ENCODE measurements around the gene SNX10. TPM values are rescaled to one million over a fixed set of nuclear protein-coding genes. Genes with fewer than 3 reads are reported as not detected.
"Not testable (repeated sequence)": the region's sequence is repeated elsewhere in the genome, so short reads cannot be mapped to it uniquely, and the experiment has no call there.

SNX10 gene
- total RNA-seq, 2 donors from 2014 or later: 9.8 to 12.4 TPM

- no peaks in the 10 kb centered on the region for H3K27me3 Mint-ChIP-seq
- H3K9me3 ChIP-seq (ENCODE audit: control insufficient read depth, low read length, poor library complexity, severe bottlenecking): no peaks in the 10 kb centered on the region
- ATAC-seq (peak; percentile 64), DNase-seq (no peak)
- H3K4me3 Mint-ChIP-seq: no peak overlapping the region
- peaks cover 3% of the 10 kb centered on the region for H3K4me1 Mint-ChIP-seq
- no peaks in the 10 kb centered on the region for H3K36me3 Mint-ChIP-seq (ENCODE audit: low read depth)
- no peak overlapping the region for H3K27ac Mint-ChIP-seq
These were observed 6.5 kb upstream of the SNX10 start for GRCh38 chr7:26284995-26285632.

GRCh38 chr7:26286157-26286556, 5.5 kb upstream of the SNX10 start:
- H3K36me3 Mint-ChIP-seq (ENCODE audit: low read depth): no peaks in the 10 kb centered on the region

DNA sequence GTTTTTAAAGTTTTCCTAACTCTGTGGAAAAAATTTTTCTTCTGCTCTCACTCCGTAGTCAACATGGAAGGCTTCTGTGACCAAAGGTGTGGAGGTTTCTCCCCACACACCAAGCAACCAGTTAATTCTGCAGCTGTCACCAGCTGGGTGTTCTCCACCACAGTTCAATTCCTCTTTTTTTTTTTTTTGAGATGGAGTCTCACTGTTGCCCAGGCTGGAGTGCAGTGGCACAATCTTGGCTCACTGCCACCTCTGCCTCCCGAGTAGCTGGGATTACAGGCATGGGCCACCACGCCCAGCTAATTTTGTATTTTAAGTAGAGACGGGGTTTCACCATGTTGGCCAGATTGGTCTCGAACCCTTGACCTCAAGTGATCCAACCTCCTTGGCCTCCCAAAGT, 3.5 kb upstream of the SNX10 start:
- H3K4me3 Mint-ChIP-seq; H3K27me3 Mint-ChIP-seq; DNase-seq; H3K36me3 Mint-ChIP-seq (ENCODE audit: low read depth); H3K27ac Mint-ChIP-seq; H3K9me3 ChIP-seq (ENCODE audit: control insufficient read depth, low read length, poor library complexity, severe bottlenecking); ATAC-seq: not testable (repeated sequence)
- peaks cover 14% of the 10 kb centered on the region for H3K4me1 Mint-ChIP-seq

More at GRCh38 chr7:26286157-26286556, 5.5 kb upstream of the SNX10 start:
- ATAC-seq (no peak), DNase-seq (no peak)
- Mint-ChIP-seq H3K4me3 (no peak overlapping the region), H3K27me3 (no peaks in the 10 kb centered on the region), H3K27ac (no peak overlapping the region), H3K4me1 (peaks cover 3% of the 10 kb centered on the region)
- H3K9me3 ChIP-seq (ENCODE audit: control insufficient read depth, low read length, poor library complexity, severe bottlenecking): no peaks in the 10 kb centered on the region

- no peaks in the 10 kb centered on the region for H3K9me3 ChIP-seq (ENCODE audit: control insufficient read depth, low read length, poor library complexity, severe bottlenecking)
- DNase-seq (no peak), ATAC-seq (no peak)
- H3K36me3 Mint-ChIP-seq (ENCODE audit: low read depth): no peaks in the 10 kb centered on the region
- H3K4me1 Mint-ChIP-seq: peaks cover 23% of the 10 kb centered on the region
- peak overlapping the region; percentile 94 for H3K27ac Mint-ChIP-seq
- H3K27me3 Mint-ChIP-seq: no peaks in the 10 kb centered on the region
- peak overlapping the region; percentile 94 for H3K4me3 Mint-ChIP-seq
These were observed 411 bp upstream of the SNX10 start for GRCh38 chr7:26291251-26291650.

DNA sequence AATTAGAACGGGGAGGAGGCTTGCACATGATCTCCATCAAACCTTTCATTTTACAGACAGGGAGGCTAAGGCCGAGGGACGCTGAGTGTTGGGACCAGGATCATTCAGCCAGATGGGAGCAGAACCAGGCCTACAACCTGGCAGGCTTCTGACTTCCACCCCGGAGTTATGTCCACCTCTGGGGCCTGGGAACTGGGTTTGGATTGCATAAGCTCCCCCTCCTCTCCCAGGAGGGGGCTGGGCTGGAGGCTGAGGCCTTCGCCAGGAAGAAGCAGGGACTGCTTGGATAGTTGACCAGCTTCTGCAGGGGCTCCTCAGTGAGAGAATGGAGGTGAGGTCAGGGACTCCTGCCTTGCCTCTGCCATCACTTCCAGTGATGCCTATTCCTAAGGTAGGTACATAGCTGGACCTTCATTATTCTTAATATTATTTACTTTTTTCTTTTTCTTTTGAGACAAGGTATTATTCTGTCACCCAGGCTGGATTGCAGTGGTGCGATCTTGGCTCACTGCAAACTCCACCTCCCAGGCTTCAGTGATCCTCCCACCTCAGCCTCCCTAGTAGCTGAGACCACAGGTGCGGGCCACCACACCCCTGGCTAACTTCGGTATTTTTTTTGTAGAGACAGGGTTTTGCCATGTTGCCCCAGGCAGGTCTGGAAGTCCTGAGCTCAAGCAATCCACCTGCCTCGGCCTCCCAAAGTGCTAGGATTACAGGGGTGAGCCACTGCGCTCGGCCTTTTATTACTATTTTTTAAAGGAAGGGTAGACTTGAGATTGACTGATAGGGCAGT, 1.3 kb downstream of the SNX10 start:
- peak overlapping the region; percentile 94 for H3K27ac Mint-ChIP-seq
- H3K4me1 Mint-ChIP-seq: peaks cover 23% of the 10 kb centered on the region
- ATAC-seq (no peak), DNase-seq (no peak)
- no peaks in the 10 kb centered on the region for H3K36me3 Mint-ChIP-seq (ENCODE audit: low read depth)
- no peaks in the 10 kb centered on the region for H3K9me3 ChIP-seq (ENCODE audit: control insufficient read depth, low read length, poor library complexity, severe bottlenecking)
- no peaks in the 10 kb centered on the region for H3K27me3 Mint-ChIP-seq
- H3K4me3 Mint-ChIP-seq: peak overlapping the region; percentile 94

- DNase-seq (peak in 2 of 3 donors; percentile 18 to 22), ATAC-seq (peak; percentile 80)
- no peaks in the 10 kb centered on the region for H3K27me3 Mint-ChIP-seq
- no peaks in the 10 kb centered on the region for H3K9me3 ChIP-seq (ENCODE audit: control insufficient read depth, low read length, poor library complexity, severe bottlenecking)
- peak overlapping the region; percentile 94 for H3K27ac Mint-ChIP-seq
- peak overlapping the region; percentile 87 for H3K4me3 Mint-ChIP-seq
- H3K36me3 Mint-ChIP-seq (ENCODE audit: low read depth): no peaks in the 10 kb centered on the region
- H3K4me1 Mint-ChIP-seq: peaks cover 23% of the 10 kb centered on the region
These were observed 2.1 kb downstream of the SNX10 start for GRCh38 chr7:26293569-26294308.

- ATAC-seq (no peak), DNase-seq (no peak)
- no peaks in the 10 kb centered on the region for H3K36me3 Mint-ChIP-seq (ENCODE audit: low read depth)
- peaks cover 23% of the 10 kb centered on the region for H3K4me1 Mint-ChIP-seq
- peak overlapping the region; percentile 94 for H3K27ac Mint-ChIP-seq
- H3K4me3 Mint-ChIP-seq: no peak overlapping the region
- no peaks in the 10 kb centered on the region for H3K9me3 ChIP-seq (ENCODE audit: control insufficient read depth, low read length, poor library complexity, severe bottlenecking)
- no peaks in the 10 kb centered on the region for H3K27me3 Mint-ChIP-seq
These were observed 3.4 kb downstream of the SNX10 start for GRCh38 chr7:26295015-26295414.

GRCh38 chr7:26295586-26295985, 3.9 kb downstream of the SNX10 start:
- no peaks in the 10 kb centered on the region for H3K36me3 Mint-ChIP-seq (ENCODE audit: low read depth)
- DNase-seq (no peak), ATAC-seq (no peak)
- H3K9me3 ChIP-seq (ENCODE audit: control insufficient read depth, low read length, poor library complexity, severe bottlenecking): no peaks in the 10 kb centered on the region
- peaks cover 23% of the 10 kb centered on the region for H3K4me1 Mint-ChIP-seq
- peak overlapping the region; percentile 94 for H3K27ac Mint-ChIP-seq
- no peaks in the 10 kb centered on the region for H3K27me3 Mint-ChIP-seq
- H3K4me3 Mint-ChIP-seq: no peak overlapping the region

DNA sequence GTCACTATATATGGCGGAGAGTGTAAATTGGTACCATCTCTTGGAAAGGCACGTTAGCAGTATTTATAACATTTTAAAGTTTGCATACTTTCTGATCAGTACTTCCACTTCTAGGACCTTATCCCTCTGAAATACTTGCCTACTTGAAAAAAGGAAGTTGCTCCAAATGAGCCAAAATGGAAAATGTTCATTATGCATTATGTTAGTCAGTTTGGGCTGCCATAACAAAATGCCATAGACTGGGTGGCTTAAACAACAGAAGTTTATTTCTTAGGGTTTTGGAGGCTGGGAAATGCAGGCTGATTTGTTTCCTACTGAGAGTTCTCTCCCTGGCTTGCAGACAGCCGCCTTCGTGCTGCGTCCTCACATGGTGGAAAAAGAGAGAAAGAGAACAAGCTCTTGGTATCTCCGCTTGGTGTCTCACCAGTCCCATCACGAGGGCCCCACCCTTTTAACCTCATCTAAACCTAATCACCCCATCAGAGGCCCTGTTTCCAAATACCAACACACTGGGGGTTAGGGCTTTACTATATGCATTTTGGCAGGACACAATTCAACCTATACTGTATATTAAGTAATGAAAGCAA, 6.9 kb downstream of the SNX10 start:
- no peaks in the 10 kb centered on the region for H3K9me3 ChIP-seq (ENCODE audit: control insufficient read depth, low read length, poor library complexity, severe bottlenecking)
- Mint-ChIP-seq H3K27ac (no peak overlapping the region), H3K27me3 (no peaks in the 10 kb centered on the region), H3K36me3 (ENCODE audit: low read depth) (peaks cover 3% of the 10 kb centered on the region), H3K4me3 (no peak overlapping the region), H3K4me1 (peaks cover 17% of the 10 kb centered on the region)
- DNase-seq: no peak
- ATAC-seq: no peak

DNA sequence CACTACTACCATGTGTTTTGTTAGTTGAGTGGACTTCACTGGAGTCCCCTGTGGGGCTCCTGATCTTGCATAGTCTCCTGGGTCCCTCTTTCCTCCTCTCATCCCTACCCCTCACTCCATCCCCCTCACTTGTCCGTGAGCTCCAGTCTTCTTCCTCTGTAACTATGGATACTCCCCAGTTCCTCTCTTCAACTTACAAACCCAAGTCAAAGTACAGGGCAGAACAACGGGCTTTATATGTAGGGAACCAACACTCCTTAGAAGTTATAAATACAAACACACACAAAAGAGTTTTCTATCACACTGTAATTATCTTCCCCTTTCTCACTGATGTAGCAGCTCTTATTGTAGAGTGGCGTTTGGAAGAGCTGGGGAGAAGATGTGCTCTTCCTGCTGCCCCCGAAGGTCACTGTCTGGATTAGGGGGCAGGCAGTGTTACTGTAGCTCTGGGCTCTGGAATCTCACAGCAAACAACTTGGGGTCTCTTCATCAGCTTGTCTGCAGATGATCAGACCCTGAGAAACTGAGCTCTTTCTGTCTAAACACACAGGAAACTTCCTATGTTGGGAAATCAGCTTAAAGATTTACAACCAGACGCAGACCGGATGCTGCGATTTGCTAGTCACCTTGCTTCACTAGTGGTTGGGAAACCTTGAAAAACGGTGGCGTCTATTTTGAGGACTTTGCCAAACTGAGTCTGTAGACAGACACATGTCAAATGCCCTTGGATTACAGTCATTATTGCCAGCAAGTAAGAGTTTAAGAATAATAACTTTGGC, 13.6 kb downstream of the SNX10 start:
- H3K4me1 Mint-ChIP-seq: peaks cover 22% of the 10 kb centered on the region
- ATAC-seq (no peak), DNase-seq (no peak)
- no peaks in the 10 kb centered on the region for H3K9me3 ChIP-seq (ENCODE audit: control insufficient read depth, low read length, poor library complexity, severe bottlenecking)
- peaks cover 7% of the 10 kb centered on the region for H3K36me3 Mint-ChIP-seq (ENCODE audit: low read depth)
- no peaks in the 10 kb centered on the region for H3K27me3 Mint-ChIP-seq
- H3K4me3 Mint-ChIP-seq: no peak overlapping the region
- peak overlapping the region; percentile 89 for H3K27ac Mint-ChIP-seq

- peaks cover 22% of the 10 kb centered on the region for H3K4me1 Mint-ChIP-seq
- H3K27me3 Mint-ChIP-seq: no peaks in the 10 kb centered on the region
- H3K27ac Mint-ChIP-seq: peak overlapping the region; percentile 89
- H3K4me3 Mint-ChIP-seq: no peak overlapping the region
- DNase-seq (no peak), ATAC-seq (no peak)
- no peaks in the 10 kb centered on the region for H3K9me3 ChIP-seq (ENCODE audit: control insufficient read depth, low read length, poor library complexity, severe bottlenecking)
- H3K36me3 Mint-ChIP-seq (ENCODE audit: low read depth): peaks cover 7% of the 10 kb centered on the region
These were observed 14.4 kb downstream of the SNX10 start for GRCh38 chr7:26305869-26306665.

DNA sequence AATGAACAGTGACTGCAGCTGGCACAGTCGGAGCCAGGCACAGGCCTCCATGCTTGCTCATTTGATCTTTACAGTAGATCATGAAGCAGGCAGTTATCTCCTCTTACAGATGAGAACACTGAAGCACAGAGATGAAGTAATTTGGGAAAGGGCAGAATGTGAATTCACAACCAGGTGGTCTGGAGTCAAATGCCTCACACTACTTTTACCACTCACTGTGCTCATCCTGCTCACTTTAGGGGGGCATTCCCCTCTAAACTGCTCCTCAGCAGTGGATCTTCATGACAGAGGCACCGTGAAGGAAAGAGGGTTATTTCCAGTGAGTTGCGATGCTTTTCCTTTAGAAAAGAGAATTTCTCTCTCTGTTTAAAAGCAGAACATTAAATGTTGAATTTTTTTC, 15.1 kb downstream of the SNX10 start:
- peaks cover 22% of the 10 kb centered on the region for H3K4me1 Mint-ChIP-seq
- no peak overlapping the region for H3K4me3 Mint-ChIP-seq
- peaks cover 7% of the 10 kb centered on the region for H3K36me3 Mint-ChIP-seq (ENCODE audit: low read depth)
- H3K27me3 Mint-ChIP-seq: no peaks in the 10 kb centered on the region
- H3K27ac Mint-ChIP-seq: no peak overlapping the region
- DNase-seq: no peak
- no peaks in the 10 kb centered on the region for H3K9me3 ChIP-seq (ENCODE audit: control insufficient read depth, low read length, poor library complexity, severe bottlenecking)
- ATAC-seq: no peak
